Hepatic stellate cell (primary cell): ENCODE data around the gene TMEM213.

Source experiments
- DNase-seq: peaks from one replicate; pipeline ENCODE4 v3.0.0; 2011; ENCODE audit warnings: low spot score

Gene TMEM213

GRCh38 chr7:138842111-138842510, 44.3 kb downstream of the TMEM213 start:
- no peak for DNase-seq

GRCh38 chr7:138843632-138844580, 46.1 kb downstream of the TMEM213 start:
- no peak for DNase-seq

- DNase-seq = no peak
These were observed 47.9 kb downstream of the TMEM213 start for GRCh38 chr7:138845711-138846110.

GRCh38 chr7:138848056-138848980, 50.5 kb downstream of the TMEM213 start:
- DNase-seq = no peak

- no peak for DNase-seq
These were observed 51.9 kb downstream of the TMEM213 start for GRCh38 chr7:138849701-138850100.

GRCh38 chr7:138852469-138852868, 54.7 kb downstream of the TMEM213 start:
- DNase-seq = no peak

GRCh38 chr7:138853448-138853847, 55.7 kb downstream of the TMEM213 start:
- no peak for DNase-seq

- DNase-seq = no peak
These were observed 56.4 kb downstream of the TMEM213 start for GRCh38 chr7:138854115-138854645.

GRCh38 chr7:138857728-138858127, 59.9 kb downstream of the TMEM213 start:
- DNase-seq = no peak

GRCh38 chr7:138861051-138861450, 63.3 kb downstream of the TMEM213 start:
- no peak for DNase-seq

GRCh38 chr7:138863931-138864330, 66.1 kb downstream of the TMEM213 start:
- DNase-seq = no peak

GRCh38 chr7:138864667-138865066, 66.9 kb downstream of the TMEM213 start:
- DNase-seq = peak; percentile 22

GRCh38 chr7:138865843-138866242, 68.0 kb downstream of the TMEM213 start:
- DNase-seq = no peak

- no peak for DNase-seq
These were observed 68.6 kb downstream of the TMEM213 start for GRCh38 chr7:138866353-138866752.

GRCh38 chr7:138867744-138868143, 70.0 kb downstream of the TMEM213 start:
- no peak for DNase-seq

GRCh38 chr7:138868711-138869110, 70.9 kb downstream of the TMEM213 start:
- DNase-seq = no peak

- DNase-seq = no peak
These were observed 71.6 kb downstream of the TMEM213 start for GRCh38 chr7:138869353-138869752.

- DNase-seq = no peak
These were observed 73.4 kb downstream of the TMEM213 start for GRCh38 chr7:138871065-138871813.

GRCh38 chr7:138871814-138872090, 74.0 kb downstream of the TMEM213 start:
- DNase-seq = no peak

- DNase-seq = no peak
These were observed 74.8 kb downstream of the TMEM213 start for GRCh38 chr7:138872576-138872975.

- no peak for DNase-seq
These were observed 75.6 kb downstream of the TMEM213 start for GRCh38 chr7:138873220-138873892.
